Heart right ventricle (tissue), 16 donors: ENCODE results near the gene DPP8. TPM values are rescaled to one million over a fixed set of nuclear protein-coding genes. Genes with fewer than 3 reads are reported as not detected.

Experiments used
- ATAC-seq, 8 donors: fragments of 200-7000 bp; cut with Tn5 transposase; one replicate each; pipeline ENCODE4 v1.9.1; 2020; ENCODE audit warnings: mild to moderate bottlenecking in 8 of 8, moderate library complexity in 8 of 8, moderate number of reproducible peaks in 1 of 8
- DNase-seq, 2 donors: peaks; one replicate each; pipeline ENCODE4 v3.0.0-alpha.2; 2020
- H3K27ac ChIP-seq, 10 donors: fragments of 200-600 bp; sonication (generic) in 2 of 10; one replicate each; pipeline versions ENCODE4 v1.5.0 to v1.8.0; 2020 to 2022; ENCODE audit warnings: mild to moderate bottlenecking in 3 of 10
- H3K27me3 ChIP-seq, 7 donors: fragments of 200-600 bp; one replicate each; pipeline ENCODE4 v1.8.0; 2021 to 2022; ENCODE audit warnings: mild to moderate bottlenecking in 2 of 7
- H3K36me3 ChIP-seq, 9 donors: fragments of 200-600 bp; sonication (generic) in 1 of 9; one replicate each; pipeline versions ENCODE4 v1.5.0 to v1.8.0; 2020 to 2022; ENCODE audit warnings: mild to moderate bottlenecking in 2 of 9
- H3K4me1 ChIP-seq, 9 donors: fragments of 200-600 bp; sonication (generic) in 1 of 9; one replicate each; pipeline versions ENCODE4 v1.5.0 to v1.8.0; 2020 to 2022; ENCODE audit warnings: mild to moderate bottlenecking in 4 of 9
- H3K4me3 ChIP-seq, 10 donors: fragments of 200-600 bp; sonication (generic) in 2 of 10; one replicate each; pipeline versions ENCODE4 v1.5.0 to v1.8.0; 2020 to 2022; ENCODE audit warnings: mild to moderate bottlenecking in 7 of 10, moderate library complexity in 2 of 10
- H3K9me3 ChIP-seq, 11 donors: fragments of 200-600 bp in 10 of 11; sonication (generic) in 2 of 11; one replicate each; pipeline versions ENCODE4 v1.5.0 to v1.8.0; 2013 to 2022; ENCODE audit warnings: mild to moderate bottlenecking in 2 of 11, control low read depth in 1 of 11, moderate library complexity in 1 of 11
- CTCF ChIP-seq, 9 donors: fragments of 200-600 bp; sonication (generic) in 2 of 9; IDR thresholded peaks; one replicate each; pipeline versions ENCODE4 v1.5.0 to v1.8.0; 2021 to 2022; ENCODE audit warnings: antibody characterized with exemption in 9 of 9, mild to moderate bottlenecking in 5 of 9, moderate library complexity in 1 of 9
- WGBS, 2 donors: extraction: QIAGEN DNeasy Blood & Tissue Kit; methylation state at CpG; one replicate each; pipeline ENCODE4 v1.1.7; 2013; ENCODE audit warnings: inconsistent platforms in 1 of 2; 5-methylcytosine and 5-hydroxymethylcytosine counted together
- intact Hi-C, 10 donors: fragments of 100-400 bp; cut with DNase I; formaldehyde crosslinking; loops; one replicate each; pipeline versions ENCODE4 v1.11.1 to v1.14.2; 2022
- polyA plus RNA-seq, 2 donors: library from polyadenylated mRNA; stranded (reverse); fragments of 200-250 nt; gene quantifications; one replicate each; pipeline ENCODE4 v1.2.3, GENCODE V29; 2013
- total RNA-seq, 10 donors: library from RNA; stranded (reverse); fragmentation: NEBNext Ultra II Directional in 3 of 10; extraction: Animal tissue kit (Norgen Biotek cat#: 25700) in 3 of 10; gene quantifications; one replicate each; pipeline versions ENCODE4 v1.2.1 to v1.2.4, GENCODE V29; 2021 to 2023
- donor health status: Arrhythmogenic right ventricular cardiomyopathy.
- donor health status: ischemic (EF 13 %, LVEDD 7.1; RV severe dilation, severe dysfunction).
- donor health status: healthy with polysubstance abuse.
- donor health status: DM: no; HTN: yes; CAD: no.
- donor health status: DM: no; HTN: no; CAD: no.
- donor health status: ischemic (EF 25% LVEDD 6.9; RV normal size, moderate dysfunction).
- donor health status: ischemic (EF 25% LVEDD 5.7; RV mildly dilated, moderate dysfunction).
- donor health status: healthy.
- donor health status: DM: yes; HTN: yes; CAD: no.
- donor health status: Ischemic cardiomyopathy.
- donor health status: ischemic (EF 35%, LVEDD 5.7; RV mildly dilated, moderate dysfunction).
- donor health status: nonischemic (EF 11% LVEDD 7.7; RV severe dilation, severe dysfunction).
- donor health status: DM: yes; HTN: yes; CAD: no.
- donor health status: PGD.
- donor health status: ischemic (EF 29% LVEDD 5.4; RV normal size, mild dysfunction).
- donor health status: nonischemic (EF 23%, LVEDD 6.1; RV moderate dilation, normal function).

DPP8 gene
- total and polyA plus RNA-seq, 12 donors: 6.9 to 45.3 (median 38.7) TPM

- Histone ChIP-seq H3K9me3 (no peaks in the 10 kb centered on the region), H3K27ac (no peak overlapping the region), H3K4me3 (no peak overlapping the region), H3K36me3 (no peaks in the 10 kb centered on the region), H3K4me1 (peaks cover 3 to 37% (median 17%) of the 10 kb centered on the region in 9 donors), H3K27me3 (peaks cover 0 to 62% (median 38%) of the 10 kb centered on the region in 7 donors)
- DNase-seq (no peak), ATAC-seq (no peak)
- 55 to 69% methylated on average over 2 of the region's 2 CpGs for WGBS, 2 donors
- no peak for TF ChIP-seq CTCF (IDR thresholded peaks at IDR 0.05)
- intact Hi-C loops: no loop called here
Observed at GRCh38 chr15:65418596-65418995, 98.9 kb downstream of the DPP8 start.

- intact Hi-C loops: no loop called here
- no peaks in the 10 kb centered on the region for H3K9me3 ChIP-seq
- TF ChIP-seq CTCF (IDR thresholded peaks at IDR 0.05): no peak
- H3K4me1 ChIP-seq: peaks cover 3 to 34% (median 17%) of the 10 kb centered on the region in 9 donors
- peaks cover 0 to 61% (median 38%) of the 10 kb centered on the region in 7 donors for H3K27me3 ChIP-seq
- DNase-seq: peak; percentile 34 to 54
- peak; percentile 45 to 81 (median 61) for ATAC-seq
- H3K36me3 ChIP-seq: no peaks in the 10 kb centered on the region
- peak overlapping the region in 5 of 10 donors; percentile 4 to 42 (median 23) for H3K27ac ChIP-seq
- 55 to 67% methylated on average over 8 of the region's 8 CpGs for WGBS, 2 donors
- no peak overlapping the region for H3K4me3 ChIP-seq
Observed at GRCh38 chr15:65416845-65417416, 100.6 kb downstream of the DPP8 start.

- 30 to 34% methylated on average over 14 of the region's 14 CpGs for WGBS, 2 donors
- H3K36me3 ChIP-seq: no peaks in the 10 kb centered on the region
- intact Hi-C loops: no loop called here
- peak overlapping the region in 6 of 10 donors; percentile 22 to 76 (median 46) for H3K27ac ChIP-seq
- H3K27me3 ChIP-seq: peaks cover 0 to 59% (median 27%) of the 10 kb centered on the region in 7 donors
- no peak overlapping the region for H3K4me3 ChIP-seq
- no peaks in the 10 kb centered on the region for H3K9me3 ChIP-seq
- H3K4me1 ChIP-seq: peaks cover 0 to 20% (median 5%) of the 10 kb centered on the region in 9 donors
- ATAC-seq (peak; percentile 36 to 67 (median 60)), DNase-seq (peak in 1 of 2 donors; percentile 37)
- TF ChIP-seq CTCF (IDR thresholded peaks at IDR 0.05): no peak
Observed at GRCh38 chr15:65414841-65415621, 102.5 kb downstream of the DPP8 start.

GRCh38 chr15:65413760-65414144, 103.7 kb downstream of the DPP8 start:
- 88 to 93% methylated on average over 6 of the region's 6 CpGs for WGBS, 2 donors
- ATAC-seq: no peak
- Histone ChIP-seq H3K4me1 (peaks cover 0 to 20% (median 5%) of the 10 kb centered on the region in 9 donors), H3K36me3 (no peaks in the 10 kb centered on the region), H3K9me3 (no peaks in the 10 kb centered on the region), H3K27ac (no peak overlapping the region), H3K27me3 (peaks cover 0 to 60% (median 23%) of the 10 kb centered on the region in 7 donors), H3K4me3 (no peak overlapping the region)
- intact Hi-C loops: no loop called here
- TF ChIP-seq CTCF (IDR thresholded peaks at IDR 0.05): no peak
- no peak for DNase-seq
